ENCODE data around the gene GDPGP1. TPM values are rescaled to one million over a fixed set of nuclear protein-coding genes. Genes with fewer than 3 reads are reported as not detected.

Gene GDPGP1
- total and polyA plus RNA-seq, 10 of the 15 experiments (the other 5 are each of a cell fraction or from before 2014, with no cell fraction given), result 0.68 to 8.9 (median 3.0) TPM

DNA sequence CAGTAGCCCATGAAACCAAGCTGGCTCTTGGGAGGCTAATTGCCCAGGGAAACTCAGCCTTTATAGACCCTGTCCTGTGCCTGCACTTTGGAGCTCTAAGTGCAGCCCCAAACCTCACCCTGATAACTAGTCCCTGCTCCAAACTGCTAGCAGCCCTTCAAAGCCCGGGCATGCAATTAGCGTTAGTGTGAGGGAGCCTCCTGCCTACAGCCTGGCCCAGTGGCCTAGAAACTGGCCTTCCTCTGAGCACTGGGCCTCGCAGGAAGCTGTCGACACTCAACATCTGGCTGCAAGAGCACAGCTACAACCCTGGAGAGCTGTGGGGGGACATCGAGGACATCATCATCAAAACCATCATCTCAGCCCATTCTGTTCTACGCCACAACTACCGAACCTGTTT is 23.8 kb downstream of the GDPGP1 start:
- POLR2A ChIA-PET, result interaction anchor here (0.5 to 2.2 kb wide), 3 partner anchors 9 to 25 kb away, joined by 3 to 10 read pairs (median 4); partner anchors contain the start of gene TTLL13
- H3K27me3 ChIP-seq (replicated peaks in 1 of 2; ENCODE audit: control insufficient read depth in 2 of 2, insufficient read depth in 2 of 2, low read length in 1 of 2), result no peaks in the 10 kb centered on the region; a peak in 1 of 4 replicates
- no peak for DNase-seq (ENCODE audit: low read depth, low spot score)
- no peak overlapping the region for H3K4me3 ChIP-seq
- CTCF ChIA-PET, result interaction anchor here (1.0 to 1.3 kb wide), 3 partner anchors 9 to 58 kb away, joined by 3 read pairs; no protein-coding TSS in a partner anchor
- SMC1A ChIA-PET (ENCODE audit: uncharacterized antibody, unreplicated experiment), result interaction anchor here (0.7 kb wide), 1 partner anchor 44 kb away, joined by 3 read pairs; no protein-coding TSS in a partner anchor
- BruUV-seq (replicated peaks), result no TSS peak
- no peak for ATAC-seq
- 87% methylated on average over 7 of the region's 7 CpGs for WGBS (ENCODE audit: insufficient coverage, insufficient replicate concordance, low lambda C conversion rate, missing lambda C conversion rate)
- peaks cover 22% of the 10 kb centered on the region for H3K4me1 ChIP-seq (ENCODE audit: control insufficient read depth, insufficient read depth, low read length)
- no peaks in the 10 kb centered on the region for H4K20me1 ChIP-seq (ENCODE audit: control insufficient read depth, insufficient read depth)
- RAD21 ChIA-PET (ENCODE audit: unreplicated experiment), result no interaction called here
- H3K9ac ChIP-seq (ENCODE audit: control insufficient read depth, insufficient read depth, low read length), result no peak overlapping the region
- TF ChIP-seq ASH2L (IDR thresholded peaks at IDR 0.05; ENCODE audit: borderline replicate concordance, low read depth), result no peak
- TF ChIP-seq, protein P1, sequence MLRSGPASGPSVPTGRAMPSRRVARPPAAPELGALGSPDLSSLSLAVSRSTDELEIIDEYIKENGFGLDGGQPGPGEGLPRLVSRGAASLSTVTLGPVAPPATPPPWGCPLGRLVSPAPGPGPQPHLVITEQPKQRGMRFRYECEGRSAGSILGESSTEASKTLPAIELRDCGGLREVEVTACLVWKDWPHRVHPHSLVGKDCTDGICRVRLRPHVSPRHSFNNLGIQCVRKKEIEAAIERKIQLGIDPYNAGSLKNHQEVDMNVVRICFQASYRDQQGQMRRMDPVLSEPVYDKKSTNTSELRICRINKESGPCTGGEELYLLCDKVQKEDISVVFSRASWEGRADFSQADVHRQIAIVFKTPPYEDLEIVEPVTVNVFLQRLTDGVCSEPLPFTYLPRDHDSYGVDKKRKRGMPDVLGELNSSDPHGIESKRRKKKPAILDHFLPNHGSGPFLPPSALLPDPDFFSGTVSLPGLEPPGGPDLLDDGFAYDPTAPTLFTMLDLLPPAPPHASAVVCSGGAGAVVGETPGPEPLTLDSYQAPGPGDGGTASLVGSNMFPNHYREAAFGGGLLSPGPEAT (IDR thresholded peaks at IDR 0.05; ENCODE audit: low read depth), result no peak
- TF ChIP-seq RAD21 (IDR thresholded peaks at IDR 0.05; ENCODE audit: insufficient read depth, low read depth, low read length), result no peak
- TF ChIP-seq, protein P2, sequence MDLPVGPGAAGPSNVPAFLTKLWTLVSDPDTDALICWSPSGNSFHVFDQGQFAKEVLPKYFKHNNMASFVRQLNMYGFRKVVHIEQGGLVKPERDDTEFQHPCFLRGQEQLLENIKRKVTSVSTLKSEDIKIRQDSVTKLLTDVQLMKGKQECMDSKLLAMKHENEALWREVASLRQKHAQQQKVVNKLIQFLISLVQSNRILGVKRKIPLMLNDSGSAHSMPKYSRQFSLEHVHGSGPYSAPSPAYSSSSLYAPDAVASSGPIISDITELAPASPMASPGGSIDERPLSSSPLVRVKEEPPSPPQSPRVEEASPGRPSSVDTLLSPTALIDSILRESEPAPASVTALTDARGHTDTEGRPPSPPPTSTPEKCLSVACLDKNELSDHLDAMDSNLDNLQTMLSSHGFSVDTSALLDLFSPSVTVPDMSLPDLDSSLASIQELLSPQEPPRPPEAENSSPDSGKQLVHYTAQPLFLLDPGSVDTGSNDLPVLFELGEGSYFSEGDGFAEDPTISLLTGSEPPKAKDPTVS (IDR thresholded peaks at IDR 0.05; ENCODE audit: low read depth, low read length), result no peak
- TF ChIP-seq MEF2A (IDR thresholded peaks at IDR 0.05; ENCODE audit: insufficient read depth, low read depth, low read length), result no peak
- no peak overlapping the region for H3K27ac ChIP-seq (ENCODE audit: control insufficient read depth, insufficient read depth)
- in situ Hi-C loops (cut with MboI), result no loop called here
- no peak for FAIRE-seq
- intact Hi-C loops (cut with micrococcal nuclease; ENCODE audit: unreplicated experiment), result loop anchor here (2.0 kb wide), 1 partner anchor 25 kb away; the partner anchor contains the start of gene CIB1
- no peaks in the 10 kb centered on the region for H3K79me2 ChIP-seq (ENCODE audit: control insufficient read depth, insufficient read depth, low read length)
- no peak overlapping the region for H2AFZ ChIP-seq (ENCODE audit: control insufficient read depth, low read depth, low read length)
- no peak overlapping the region for H3K4me2 ChIP-seq (ENCODE audit: control insufficient read depth, insufficient read depth)
- H3K36me3 ChIP-seq (ENCODE audit: control insufficient read depth in 2 of 2, insufficient read depth in 2 of 2, low read length in 1 of 2), result no peaks in the 10 kb centered on the region
- H3K9me3 ChIP-seq (replicated peaks; ENCODE audit: control insufficient read depth, insufficient read depth, low read length), result no peaks in the 10 kb centered on the region
